Sciatic nerve (tissue), 2 donors: Measurements from ENCODE around the gene SMOC2. TPM values are rescaled to one million over a fixed set of nuclear protein-coding genes. Genes with fewer than 3 reads are reported as not detected.
A peak's percentile ranks its signal among the peaks of the same experiment; 100 is the strongest.
"Not testable (repeated sequence)": the region's sequence is repeated elsewhere in the genome, so short reads cannot be mapped to it uniquely, and the experiment has no call there.

Source experiments
- ATAC-seq: fragments of 200-7000 bp; cut with Tn5 transposase; one replicate; pipeline ENCODE4 v1.9.1; 2020; ENCODE audit warnings: mild to moderate bottlenecking, moderate library complexity
- DNase-seq: peaks from one replicate; pipeline ENCODE4 v3.0.0-alpha.2; 2020; ENCODE audit warnings: low spot score
- intact Hi-C: fragments of 100-400 bp; cut with DNase I; formaldehyde crosslinking; loops from one replicate; pipeline ENCODE4 v1.14.2; 2022
- total RNA-seq: library from RNA; stranded (reverse); fragmentation: NEBNext Ultra II Directional; extraction: Animal tissue kit (Norgen Biotek cat#: 25700); gene quantifications from one replicate; pipeline ENCODE4 v1.2.1, GENCODE V29; 2021
- donor health status: DM: no; HTN: no; CAD: no.
- donor health status: DM: no; HTN: no; CAD: no.

The SMOC2 gene
- total RNA-seq, 1 donor from 2014 or later, result 45.6 TPM

GRCh38 chr6:168529214-168529613, 88.2 kb downstream of the SMOC2 start:
- no peak for ATAC-seq
- DNase-seq, result no peak
- intact Hi-C loops, result no loop called here

- intact Hi-C loops, result no loop called here
- ATAC-seq (no peak), DNase-seq (no peak)
These were observed 89.7 kb downstream of the SMOC2 start for GRCh38 chr6:168530653-168531071.

DNA sequence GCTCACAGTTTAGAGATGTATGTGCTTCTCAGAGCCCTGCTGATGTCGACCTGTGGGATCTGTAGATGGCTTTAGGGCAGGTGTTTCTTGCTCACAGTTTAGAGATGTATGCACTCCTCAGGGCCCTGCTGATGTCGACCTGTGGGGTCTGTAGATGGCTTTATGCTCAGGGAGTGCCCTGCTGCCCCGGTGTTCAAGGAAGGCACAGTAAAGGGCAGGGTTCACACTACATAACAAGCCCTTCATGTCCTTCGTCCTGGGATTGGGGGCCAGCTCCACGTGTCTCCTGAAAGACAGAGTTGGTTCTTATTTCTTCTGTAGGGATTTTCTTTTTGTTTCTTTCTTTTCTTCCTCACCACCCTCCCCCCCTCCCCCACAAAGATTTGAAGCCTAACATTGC, 91.1 kb downstream of the SMOC2 start:
- DNase-seq (no peak), ATAC-seq (no peak)
- intact Hi-C loops, result no loop called here

DNA sequence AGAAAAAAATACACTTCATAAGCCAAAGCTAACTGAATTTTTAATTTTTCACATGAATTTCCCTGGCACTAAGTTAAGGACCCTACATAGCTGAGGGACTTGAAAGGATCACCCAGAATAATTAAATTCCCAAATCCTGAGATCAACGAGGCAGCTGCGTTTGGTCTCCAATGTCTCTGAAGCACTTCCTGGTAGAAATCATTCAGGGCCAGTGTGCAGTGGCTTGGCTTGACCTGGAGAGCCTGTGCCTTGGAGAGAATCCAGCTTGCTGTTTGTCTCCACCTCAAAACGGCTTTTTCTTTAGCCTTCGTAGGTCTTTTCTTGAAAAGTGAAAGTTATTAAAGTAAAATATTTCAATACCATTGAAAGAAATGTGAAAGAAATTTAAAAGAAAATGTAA, 92.4 kb downstream of the SMOC2 start:
- intact Hi-C loops, result no loop called here
- DNase-seq, result no peak
- ATAC-seq, result peak; percentile 79

GRCh38 chr6:168534265-168534664, 93.3 kb downstream of the SMOC2 start:
- DNase-seq (no peak), ATAC-seq (peak; percentile 55)
- intact Hi-C loops, result no loop called here

DNA sequence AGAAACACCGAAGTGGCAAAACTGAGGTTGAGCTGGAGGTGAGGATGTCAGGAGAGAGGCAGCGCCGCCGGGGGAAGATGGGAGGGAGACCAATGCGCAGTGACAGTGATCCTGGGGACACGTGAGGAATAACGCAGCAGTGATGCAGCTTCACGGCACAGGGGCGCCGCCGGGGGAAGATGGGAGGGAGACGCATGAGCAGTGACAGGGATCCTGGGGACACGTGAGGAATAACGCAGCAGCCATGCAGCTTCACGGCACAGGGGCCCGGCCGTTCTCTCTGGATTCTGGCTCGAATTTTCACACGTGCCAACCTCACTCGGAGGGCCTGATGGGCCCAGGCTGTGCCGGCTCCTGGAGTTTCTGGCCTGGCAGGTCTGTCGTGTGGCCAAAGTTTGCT, 94.7 kb downstream of the SMOC2 start:
- ATAC-seq (no peak), DNase-seq (no peak)
- intact Hi-C loops, result no loop called here

DNA sequence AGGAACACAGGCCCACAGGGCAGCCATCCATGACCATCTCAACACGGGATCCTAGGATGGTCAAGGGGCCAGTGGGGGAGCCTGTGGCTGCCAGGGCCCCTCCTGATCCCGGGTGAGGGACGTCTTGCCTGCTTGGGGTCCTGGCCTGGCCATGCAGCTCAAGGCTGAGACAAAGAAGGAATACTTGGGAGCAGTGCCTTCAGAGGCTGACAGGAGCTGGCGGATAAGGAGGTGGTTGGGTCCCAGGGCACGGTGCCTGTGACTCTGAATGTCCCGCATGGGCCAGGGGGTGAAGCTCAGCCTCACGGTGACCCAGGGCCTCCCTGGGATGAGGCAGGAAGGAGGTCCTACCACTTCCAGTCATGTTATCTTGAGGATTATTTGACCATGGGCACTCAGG, 95.2 kb downstream of the SMOC2 start:
- intact Hi-C loops, result no loop called here
- peak; percentile 14 for ATAC-seq
- no peak for DNase-seq

DNA sequence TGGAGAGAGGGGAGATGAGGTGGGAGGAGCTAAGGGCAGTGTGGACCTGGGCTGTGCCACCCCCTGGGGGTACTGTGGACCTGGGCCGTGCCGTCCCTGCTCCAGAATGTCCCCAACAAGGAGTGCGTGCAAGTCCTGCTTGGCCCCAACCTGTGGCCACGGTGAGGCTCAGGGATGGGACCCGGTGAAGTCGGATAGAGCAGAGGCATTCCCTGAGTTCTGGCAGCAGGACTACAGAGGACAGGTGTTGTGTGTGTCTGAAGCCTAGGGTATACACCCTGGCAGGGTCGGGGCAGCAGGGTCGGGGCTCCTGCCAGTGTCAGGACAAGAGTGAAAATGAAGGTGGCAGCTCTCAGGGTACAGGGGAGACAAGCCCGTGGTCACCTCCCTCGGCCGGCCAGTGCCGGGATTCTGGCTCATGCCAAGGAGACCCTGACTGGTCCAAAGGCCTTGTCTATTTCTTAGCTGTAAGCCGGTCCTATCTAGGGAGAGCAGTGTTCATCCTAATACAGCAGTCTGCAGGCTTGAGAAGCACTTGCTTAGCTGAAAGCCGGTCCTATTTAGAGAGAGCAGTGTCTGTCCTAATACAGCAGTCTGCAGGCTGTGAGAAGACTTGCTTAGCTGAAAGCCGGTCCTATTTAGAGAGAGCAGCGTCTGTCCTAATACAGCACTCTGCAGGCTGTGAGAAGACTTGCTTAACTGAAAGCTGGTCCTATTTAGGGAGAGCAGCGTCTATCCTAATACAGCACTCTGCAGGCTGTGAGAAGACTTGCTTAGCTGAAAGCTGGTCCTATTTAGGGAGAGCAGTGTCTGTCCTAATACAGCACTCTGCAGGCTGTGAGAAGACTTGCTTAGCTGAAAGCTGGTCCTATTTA, 95.9 kb downstream of the SMOC2 start:
- intact Hi-C loops, result no loop called here

GRCh38 chr6:168537540-168537884, 96.5 kb downstream of the SMOC2 start:
- DNase-seq, result no peak
- intact Hi-C loops, result no loop called here
- ATAC-seq, result no peak

More for the DNA sequence above, 95.9 kb downstream of the SMOC2 start:
- ATAC-seq, result no peak
- DNase-seq, result no peak

- ATAC-seq, DNase-seq, intact Hi-C loops: not testable (repeated sequence)
These were observed 97.4 kb downstream of the SMOC2 start for GRCh38 chr6:168538188-168538891.

DNA sequence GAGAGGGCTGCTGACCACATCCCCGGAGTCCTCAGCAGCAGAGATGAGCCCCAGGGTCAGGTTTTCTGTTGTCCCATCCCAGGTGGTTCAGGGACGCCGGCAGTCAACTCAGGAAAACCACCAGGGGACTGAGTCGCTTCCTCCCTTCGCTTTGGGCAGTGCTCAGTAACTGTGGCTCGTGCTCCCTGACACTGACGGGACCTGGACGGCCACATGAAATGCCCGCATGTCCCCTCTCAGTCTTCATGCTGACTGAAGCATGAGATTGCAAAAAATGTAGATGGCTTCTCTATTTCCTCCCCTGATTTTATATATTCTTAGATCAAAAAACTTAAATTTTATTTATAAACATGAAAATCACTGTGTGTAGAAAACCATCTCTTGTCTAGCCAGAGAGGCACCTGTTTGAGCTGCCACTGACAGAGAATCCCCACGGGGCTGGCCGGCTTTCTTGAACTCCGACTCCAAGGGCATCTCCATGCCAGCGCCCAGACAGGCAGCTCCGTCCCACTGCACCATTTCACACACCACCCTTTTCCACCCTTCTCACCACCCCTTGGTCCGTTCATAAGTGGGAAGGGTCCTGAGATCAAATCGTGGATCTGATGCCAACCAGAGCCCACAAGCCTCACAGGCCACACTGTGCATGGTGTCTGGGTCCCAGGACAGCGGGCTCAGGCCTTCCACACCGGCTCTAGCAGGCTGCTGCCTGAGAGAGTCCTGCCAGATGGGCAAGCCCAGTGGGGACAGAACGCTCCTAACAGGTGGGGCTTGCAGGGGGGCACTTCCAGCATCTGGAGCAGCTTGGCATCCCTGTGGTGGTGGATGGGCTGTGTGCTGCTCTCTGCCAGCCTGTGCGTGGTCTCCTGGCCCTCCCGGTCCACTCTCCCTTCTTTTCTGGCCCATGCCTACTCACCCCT, 98.2 kb downstream of the SMOC2 start:
- intact Hi-C loops, result no loop called here
- ATAC-seq, result no peak
- DNase-seq, result no peak

DNA sequence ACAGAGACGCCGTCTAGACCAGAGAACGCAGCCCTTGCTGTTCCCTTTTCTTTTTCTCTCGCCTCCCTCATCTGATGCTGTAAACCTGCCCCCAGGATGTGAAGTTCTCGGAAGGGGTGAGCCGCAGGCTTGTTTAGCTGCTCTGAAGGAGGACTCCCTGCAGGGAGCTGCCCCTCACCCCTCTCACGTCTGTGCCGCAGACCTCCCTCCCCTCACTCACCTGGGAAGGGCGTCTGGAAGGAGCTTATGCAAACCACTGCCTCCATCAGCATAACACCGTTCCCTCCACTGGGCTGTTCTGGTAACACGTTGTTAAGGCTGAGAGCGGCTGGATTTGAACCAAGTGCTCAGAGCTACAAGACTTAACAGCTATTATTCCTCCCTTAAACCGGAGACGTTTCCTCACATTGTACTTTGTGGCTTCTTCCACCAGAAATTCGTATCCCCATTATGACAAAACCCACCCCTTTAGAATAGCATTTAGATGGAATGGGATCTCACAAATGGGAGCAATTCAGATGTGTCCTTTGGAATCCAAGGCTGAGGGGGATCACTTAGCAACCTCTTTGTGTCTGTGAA, 99.8 kb downstream of the SMOC2 start:
- DNase-seq (no peak), ATAC-seq (no peak)
- intact Hi-C loops, result no loop called here

DNA sequence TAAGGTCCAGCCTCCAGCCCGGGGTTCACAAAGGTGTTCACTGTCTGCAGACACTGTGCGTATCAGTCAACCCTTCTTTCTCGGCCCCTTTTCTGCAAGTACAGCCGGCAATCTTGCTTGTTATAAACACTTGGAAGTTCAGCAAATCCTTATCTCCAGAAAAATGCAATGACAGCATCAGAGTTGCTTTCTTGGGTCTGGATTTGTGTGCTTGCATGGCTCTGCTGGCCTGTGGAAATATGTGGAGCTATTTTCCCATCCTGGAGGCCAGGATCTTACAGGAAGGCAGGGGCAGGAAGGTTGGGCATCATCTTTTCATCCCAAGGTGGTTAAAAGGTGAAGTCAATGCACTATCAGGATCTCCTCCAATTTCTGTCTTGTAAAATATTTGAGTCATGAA, 100.3 kb downstream of the SMOC2 start:
- ATAC-seq (no peak), DNase-seq (no peak)
- intact Hi-C loops, result no loop called here

GRCh38 chr6:168542301-168542700, 101.3 kb downstream of the SMOC2 start:
- DNase-seq (no peak), ATAC-seq (no peak)
- intact Hi-C loops, result no loop called here

DNA sequence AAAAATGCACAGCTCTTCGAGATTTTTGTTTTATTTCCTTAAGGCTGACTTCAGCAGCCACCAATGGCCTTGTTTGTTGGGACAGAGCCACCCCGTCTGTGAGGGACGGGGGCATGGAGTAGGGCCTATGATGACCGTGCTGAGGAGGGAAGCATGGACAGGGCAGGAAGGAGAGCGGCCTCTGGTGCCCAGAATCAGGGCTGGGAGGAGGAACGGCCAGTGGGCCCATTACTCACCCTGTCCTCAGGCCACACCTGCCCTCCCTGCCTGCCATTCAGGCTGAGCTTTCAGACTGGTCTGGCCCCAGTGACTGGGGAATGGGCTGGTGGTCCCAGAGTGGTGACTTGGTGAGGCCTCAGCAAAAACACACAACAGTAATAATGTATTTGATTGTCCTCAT, 104.4 kb downstream of the SMOC2 start:
- no peak for DNase-seq
- intact Hi-C loops, result no loop called here
- ATAC-seq, result peak; percentile 60

- peak; percentile 92 for ATAC-seq
- no peak for DNase-seq
- intact Hi-C loops, result no loop called here
These were observed 105.2 kb downstream of the SMOC2 start for GRCh38 chr6:168546151-168546550.

DNA sequence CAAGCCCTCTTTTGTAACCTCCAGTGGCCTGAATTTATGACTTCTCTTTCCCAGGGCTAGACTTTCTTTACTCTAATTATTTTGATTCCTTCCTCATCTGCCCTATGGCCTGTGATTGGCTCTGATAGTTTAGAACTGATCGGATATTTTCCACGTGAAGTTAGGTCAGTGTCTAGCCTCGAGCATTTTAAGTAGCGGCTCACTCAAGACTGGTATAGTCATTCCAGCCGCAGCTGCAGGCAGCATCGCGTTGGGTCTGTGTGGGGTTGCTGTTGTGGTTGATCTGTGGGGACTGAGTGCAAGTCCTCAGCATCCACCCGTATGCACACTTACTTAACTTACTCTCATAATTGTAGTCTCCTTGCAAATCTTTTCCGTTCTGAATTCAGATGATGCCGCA, 105.7 kb downstream of the SMOC2 start:
- intact Hi-C loops, result no loop called here
- ATAC-seq (peak; percentile 53), DNase-seq (no peak)

GRCh38 chr6:168550326-168550725, 109.3 kb downstream of the SMOC2 start:
- no peak for ATAC-seq
- no peak for DNase-seq
- intact Hi-C loops, result no loop called here

- intact Hi-C loops, result no loop called here
- ATAC-seq (peak; percentile 54), DNase-seq (no peak)
These were observed 113.5 kb downstream of the SMOC2 start for GRCh38 chr6:168554472-168554871.
